Astrocyte (in vitro differentiated cells and primary cell): ENCODE results near the gene FUT6.

Source experiments
- CTCF ChIP-seq: IDR thresholded peaks from 2 replicates; pipeline ENCODE4 v1.5.1; 2011; ENCODE audit warnings: low read depth, mild to moderate bottlenecking, inconsistent platforms, low read length, moderate library complexity; ENCODE audit not compliant: insufficient read depth
- EZH2 ChIP-seq: IDR thresholded peaks from 2 replicates; pipeline ENCODE4 v1.6.1; 2012; ENCODE audit warnings: mild to moderate bottlenecking, low read length, inconsistent platforms; ENCODE audit not compliant: insufficient read depth

- TF ChIP-seq CTCF, result no peak
- TF ChIP-seq EZH2, result no peak
These were observed 25.2 kb downstream of the FUT6 start for GRCh38 chr19:5814123-5814851.
